Peyer's patch (tissue), 4 donors: ENCODE data around the gene GPR137B.
"Not testable (repeated sequence)": the region's sequence is repeated elsewhere in the genome, so short reads cannot be mapped to it uniquely, and the experiment has no call there.

ENCODE experiments used
- CTCF ChIP-seq, 6 experiments: fragments of 450-650 bp in 4 of 6; fragments of 200-600 bp in 2 of 6; sonication (generic) in 1 of 6; IDR thresholded peaks; one replicate each; pipeline ENCODE4 v1.5.1; 2017 to 2019; ENCODE audit warnings: antibody characterized with exemption in 6 of 6, mild to moderate bottlenecking in 3 of 6, moderate library complexity in 1 of 6
- POLR2A ChIP-seq, 2 donors: fragments of 450-650 bp; IDR thresholded peaks; one replicate each; pipeline ENCODE4 v1.5.1; 2017; ENCODE audit warnings: antibody characterized with exemption in 2 of 2, mild to moderate bottlenecking in 2 of 2, moderate library complexity in 2 of 2

DNA sequence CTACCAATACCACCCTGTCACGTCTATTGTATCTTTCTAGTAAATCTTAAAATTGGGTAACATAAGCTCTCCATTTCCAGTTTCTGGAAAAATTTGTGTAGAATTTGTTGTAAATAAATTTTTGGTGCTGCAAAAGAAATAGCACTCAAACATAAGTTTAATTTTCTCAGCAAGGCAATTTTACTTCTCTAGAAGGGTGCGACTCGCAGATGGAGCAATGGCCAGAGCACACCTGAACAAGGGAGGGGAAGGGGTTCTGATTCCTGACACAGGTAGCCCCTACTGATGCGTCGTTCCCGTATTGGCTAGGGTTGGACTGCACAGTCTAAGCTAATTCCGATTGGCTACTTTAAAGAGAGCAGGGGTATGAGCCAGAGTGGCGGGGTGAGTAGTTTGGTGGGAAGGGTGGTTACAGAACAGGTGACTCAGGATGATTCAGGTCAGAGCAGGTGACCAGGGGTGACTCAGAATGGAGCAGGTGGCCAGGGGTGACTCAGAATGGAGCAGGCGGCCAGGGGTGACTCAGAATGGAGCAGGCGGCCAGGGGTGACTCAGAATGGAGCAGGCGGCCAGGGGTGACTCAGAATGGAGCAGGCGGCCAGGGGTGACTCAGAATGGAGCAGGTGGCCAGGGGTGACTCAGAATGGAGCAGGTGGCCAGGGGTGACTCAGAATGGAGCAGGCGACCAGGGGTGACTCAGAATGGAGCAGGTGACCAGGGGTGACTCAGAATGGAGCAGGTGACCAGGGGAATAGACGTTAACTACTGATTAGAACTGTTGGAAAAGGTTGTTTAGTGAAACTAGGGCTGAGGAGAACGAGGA lies 45.5 kb upstream of the GPR137B start:
- not testable (repeated sequence) for TF ChIP-seq CTCF, POLR2A (IDR thresholded peaks at IDR 0.05)
